Gastroesophageal sphincter (tissue), 3 donors: Measurements from ENCODE around the gene ZFX.
A peak's percentile ranks its signal among the peaks of the same experiment; 100 is the strongest.

Source experiments
- CTCF ChIP-seq, 4 experiments: fragments of 200-600 bp in 2 of 4; fragments of 450-650 bp in 2 of 4; sonication (generic) in 1 of 4; IDR thresholded peaks; one replicate each; pipeline ENCODE4 v1.5.1; 2017 to 2019; ENCODE audit warnings: antibody characterized with exemption in 4 of 4, mild to moderate bottlenecking in 2 of 4, moderate library complexity in 2 of 4
- POLR2A ChIP-seq, 2 donors: fragments of 450-650 bp; IDR thresholded peaks; one replicate each; pipeline ENCODE4 v1.6.1; 2017; ENCODE audit warnings: antibody characterized with exemption in 2 of 2, mild to moderate bottlenecking in 2 of 2, moderate library complexity in 1 of 2
- POLR2AphosphoS5 ChIP-seq: sonication (generic); formaldehyde crosslinking; IDR thresholded peaks from one replicate; pipeline ENCODE4 v1.6.1; 2017; ENCODE audit warnings: antibody characterized with exemption

GRCh38 chrX:24259544-24260240 lies 110.2 kb downstream of the ZFX start:
- peak; percentile 45 to 68 (median 55) for TF ChIP-seq CTCF (IDR thresholded peaks at IDR 0.05)
- TF ChIP-seq POLR2AphosphoS5 = no peak
- no peak for TF ChIP-seq POLR2A (IDR thresholded peaks at IDR 0.05)
